Tibial nerve (tissue), 3 donors: ENCODE measurements around the gene TSR2.

ENCODE experiments used
- CTCF ChIP-seq, 5 experiments: fragments of 200-600 bp in 3 of 5; fragments of 450-650 bp in 2 of 5; sonication (generic) in 3 of 5; IDR thresholded peaks; one replicate each; pipeline ENCODE4 v1.5.1; 2016 to 2019; ENCODE audit warnings: antibody characterized with exemption in 5 of 5, mild to moderate bottlenecking in 3 of 5, moderate library complexity in 2 of 5
- POLR2A ChIP-seq, 2 donors: fragments of 450-650 bp; IDR thresholded peaks; one replicate each; pipeline ENCODE4 v1.6.1; 2017; ENCODE audit warnings: antibody characterized with exemption in 2 of 2, mild to moderate bottlenecking in 2 of 2, moderate library complexity in 2 of 2

- TF ChIP-seq POLR2A (IDR thresholded peaks at IDR 0.05) (no peak), CTCF (IDR thresholded peaks at IDR 0.05) (no peak)
These were observed 43.7 kb downstream of the TSR2 start for GRCh38 chrX:54483946-54484345.
